Endothelial cell (in vitro differentiated cells): Measurements from ENCODE around the gene CXCR2. TPM values are rescaled to one million over a fixed set of nuclear protein-coding genes. Genes with fewer than 3 reads are reported as not detected.

Experiments
- DNase-seq: peaks from one replicate; pipeline ENCODE4 v3.0.0; 2021; ENCODE audit warnings: low spot score
- H3K27ac Mint-ChIP-seq: one replicate; pipeline ENCODE4 v1.8.0; 2021; ENCODE audit warnings: mixed read lengths, inconsistent platforms; ENCODE audit not compliant: unreplicated experiment
- H3K27me3 Mint-ChIP-seq: one replicate; pipeline ENCODE4 v1.8.0; 2021; ENCODE audit warnings: mild to moderate bottlenecking, moderate library complexity, mixed read lengths, inconsistent platforms; ENCODE audit not compliant: unreplicated experiment
- H3K36me3 Mint-ChIP-seq: one replicate; pipeline ENCODE4 v1.8.0; 2021; ENCODE audit warnings: mild to moderate bottlenecking, low read depth, mixed read lengths, inconsistent platforms; ENCODE audit not compliant: unreplicated experiment
- H3K4me1 Mint-ChIP-seq: one replicate; pipeline ENCODE4 v1.8.0; 2021; ENCODE audit warnings: mild to moderate bottlenecking, mixed read lengths, inconsistent platforms; ENCODE audit not compliant: unreplicated experiment
- H3K4me3 Mint-ChIP-seq: one replicate; pipeline ENCODE4 v1.8.0; 2021; ENCODE audit warnings: mild to moderate bottlenecking, mixed read lengths, inconsistent platforms; ENCODE audit not compliant: unreplicated experiment
- H3K9me3 Mint-ChIP-seq: one replicate; pipeline ENCODE4 v1.8.0; 2021; ENCODE audit warnings: mixed read lengths, inconsistent platforms; ENCODE audit not compliant: unreplicated experiment
- CTCF ChIP-seq: fragments of 200-600 bp; sonication (generic); IDR thresholded peaks from one replicate; pipeline ENCODE4 v1.5.0; 2021; ENCODE audit warnings: antibody characterized with exemption; ENCODE audit not compliant: unreplicated experiment
- total RNA-seq: library from RNA; stranded (reverse); fragmentation: NEBNext Ultra II Directional; extraction: Animal tissue kit (Norgen Biotek cat#: 25700); gene quantifications from one replicate; pipeline ENCODE4 v1.2.1, GENCODE V29; 2021; ENCODE audit not compliant: unreplicated experiment

Gene CXCR2
- total RNA-seq, 1 donor from 2014 or later: 0.49 TPM

- no peak for DNase-seq
- H3K9me3 Mint-ChIP-seq: no peaks in the 10 kb centered on the region
- no peaks in the 10 kb centered on the region for H3K36me3 Mint-ChIP-seq
- peaks cover 4% of the 10 kb centered on the region for H3K27me3 Mint-ChIP-seq
- TF ChIP-seq CTCF: no peak
- no peak overlapping the region for H3K4me3 Mint-ChIP-seq
- H3K4me1 Mint-ChIP-seq: no peaks in the 10 kb centered on the region
- H3K27ac Mint-ChIP-seq: no peak overlapping the region
Observed at GRCh38 chr2:218155953-218156479, 30.2 kb downstream of the CXCR2 start.

GRCh38 chr2:218161644-218162043 is 35.8 kb downstream of the CXCR2 start:
- no peaks in the 10 kb centered on the region for H3K9me3 Mint-ChIP-seq
- no peak overlapping the region for H3K4me3 Mint-ChIP-seq
- H3K27me3 Mint-ChIP-seq: peaks cover 8% of the 10 kb centered on the region
- H3K27ac Mint-ChIP-seq: no peak overlapping the region
- no peak for DNase-seq
- no peaks in the 10 kb centered on the region for H3K36me3 Mint-ChIP-seq
- no peak for TF ChIP-seq CTCF
- H3K4me1 Mint-ChIP-seq: no peaks in the 10 kb centered on the region

GRCh38 chr2:218162814-218163213 is 37.0 kb downstream of the CXCR2 start:
- Mint-ChIP-seq H3K36me3 (no peaks in the 10 kb centered on the region), H3K27me3 (peaks cover 8% of the 10 kb centered on the region), H3K4me1 (no peaks in the 10 kb centered on the region)

GRCh38 chr2:218166791-218167190 is 41.0 kb downstream of the CXCR2 start, which contains the start of gene CXCR1:
Gene CXCR1, minus strand, starts transcription at chr2:218166962. Its CDS starts 1,751 bp downstream, at chr2:218165211.
- H3K9me3 Mint-ChIP-seq: no peaks in the 10 kb centered on the region
- no peak within 1 kb of the TSS for H3K27ac Mint-ChIP-seq
- H3K4me1 Mint-ChIP-seq: peaks cover 6% of the 10 kb centered on the region
- DNase-seq: no peak
- no peak for TF ChIP-seq CTCF
- H3K4me3 Mint-ChIP-seq: no peak within 1 kb of the TSS
- H3K27me3 Mint-ChIP-seq: peaks cover 7% of the 10 kb centered on the region
- no peaks in the 10 kb centered on the region for H3K36me3 Mint-ChIP-seq

More at GRCh38 chr2:218162814-218163213, 37.0 kb downstream of the CXCR2 start:
- Mint-ChIP-seq H3K9me3 (no peaks in the 10 kb centered on the region), H3K4me3 (no peak overlapping the region), H3K27ac (no peak overlapping the region)
- DNase-seq: no peak
- TF ChIP-seq CTCF: no peak

- Mint-ChIP-seq H3K27me3 (peaks cover 5% of the 10 kb centered on the region), H3K36me3 (no peaks in the 10 kb centered on the region), H3K9me3 (no peaks in the 10 kb centered on the region), H3K27ac (no peak overlapping the region), H3K4me3 (no peak overlapping the region), H3K4me1 (peaks cover 6% of the 10 kb centered on the region)
- DNase-seq: no peak
- TF ChIP-seq CTCF: no peak
Observed at GRCh38 chr2:218168016-218168415, 42.2 kb downstream of the CXCR2 start.
